ENCODE data around the gene CBLIF.
"Not testable (repeated sequence)": the region's sequence is repeated elsewhere in the genome, so short reads cannot be mapped to it uniquely, and the experiment has no call there.

The CBLIF gene

DNA sequence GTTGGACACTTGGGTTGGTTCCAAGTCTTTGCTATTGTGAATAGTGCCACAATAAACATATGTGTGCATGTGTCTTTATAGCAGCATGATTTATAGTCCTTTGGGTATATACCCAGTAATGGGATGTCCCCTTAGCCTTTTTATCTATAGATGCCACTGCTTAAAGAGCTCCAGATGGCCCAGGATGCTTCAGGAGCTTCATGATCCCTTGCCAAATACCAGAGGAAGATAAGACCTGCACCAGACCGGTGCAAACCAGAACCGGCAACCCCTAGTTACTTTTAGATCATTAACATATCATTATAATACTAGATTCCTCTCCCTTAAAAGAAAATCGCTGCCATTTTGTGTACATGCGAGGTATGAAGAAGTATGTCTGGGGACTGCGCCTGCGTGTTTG is 3.1 kb upstream of the CBLIF start:
- in situ Hi-C loops (cut with MboI; ENCODE audit: low sequenced_read_pairs): not testable (repeated sequence)

DNA sequence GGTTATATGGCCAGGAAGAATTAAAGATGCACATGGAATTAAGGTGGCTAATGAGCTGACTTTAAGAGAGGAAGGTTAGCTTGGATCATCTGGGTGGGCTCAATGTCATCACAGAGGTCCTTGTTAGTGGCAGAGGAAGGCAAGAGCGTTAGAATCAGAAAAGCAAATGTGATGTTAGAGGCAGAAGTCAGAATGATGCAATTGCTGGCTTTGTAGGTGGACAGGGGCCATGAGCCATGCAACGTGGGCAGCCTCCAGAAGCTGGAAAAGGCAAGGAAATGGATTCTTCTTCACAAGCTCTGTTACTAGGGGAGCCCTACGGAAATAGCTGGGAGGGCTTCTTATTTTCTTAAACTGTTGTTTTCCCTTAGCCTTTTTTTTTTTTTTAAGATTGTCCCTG is 2.3 kb upstream of the CBLIF start:
- in situ Hi-C loops (cut with MboI; ENCODE audit: low sequenced_read_pairs): no loop called here

DNA sequence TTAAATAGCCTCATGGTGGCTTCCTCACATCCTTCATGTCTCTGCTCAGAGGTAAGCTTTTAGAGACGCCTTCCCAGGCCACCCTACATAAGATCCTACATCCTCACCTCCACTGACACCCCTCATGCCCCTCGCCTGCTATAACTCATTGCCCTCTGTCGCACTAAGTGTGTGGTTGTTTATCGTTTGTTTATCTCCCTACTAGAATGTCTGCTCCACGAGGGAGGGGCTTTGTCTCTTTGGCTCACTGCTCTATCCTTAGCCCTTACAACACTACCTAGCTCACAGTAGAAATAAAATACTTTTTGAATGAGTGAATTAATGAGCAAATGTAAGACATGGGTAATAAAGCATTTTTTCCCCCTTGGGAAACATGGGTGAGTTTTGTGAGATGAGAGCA is 1.3 kb upstream of the CBLIF start:
- in situ Hi-C loops (cut with MboI; ENCODE audit: low sequenced_read_pairs): no loop called here

DNA sequence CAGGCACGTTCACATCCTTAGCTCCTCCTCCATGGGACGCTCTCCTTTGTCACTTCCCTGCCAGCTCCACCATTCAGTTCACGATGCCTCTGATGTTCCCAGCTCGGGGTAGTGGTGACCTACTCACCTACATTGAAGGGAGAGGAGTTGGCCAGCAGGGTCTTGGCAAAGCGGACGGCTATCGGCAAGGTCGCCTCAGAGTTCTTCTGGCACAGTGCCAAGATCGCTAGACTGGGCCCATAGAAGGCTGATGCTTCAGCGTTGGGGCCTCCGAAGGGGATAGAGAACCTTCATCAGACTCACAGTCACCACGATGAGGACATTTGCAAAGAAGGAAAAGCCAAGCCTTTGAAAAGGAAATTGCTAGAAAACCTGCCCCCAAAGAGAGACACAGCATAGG is 3.0 kb downstream of the CBLIF start:
- in situ Hi-C loops (cut with MboI; ENCODE audit: low sequenced_read_pairs): no loop called here

DNA sequence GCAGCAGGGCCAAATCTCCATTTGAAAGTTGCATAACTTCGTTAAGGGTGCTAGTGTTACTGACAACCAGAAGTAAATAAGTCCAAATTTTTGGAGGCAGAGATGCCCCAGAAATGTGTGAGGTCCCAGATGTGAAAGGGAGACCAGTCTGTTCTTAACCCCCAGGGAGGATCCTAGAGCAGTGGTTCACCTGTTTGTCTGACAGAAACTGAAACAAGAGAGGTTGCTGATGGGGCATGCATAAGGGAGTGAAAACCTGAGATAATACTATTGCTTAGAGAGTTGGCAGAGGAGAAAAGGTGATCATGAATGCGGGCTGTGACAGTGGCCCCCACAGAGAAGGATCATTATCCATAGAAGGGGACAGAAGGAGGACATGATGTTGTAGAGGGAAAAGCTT is 3.8 kb downstream of the CBLIF start:
- in situ Hi-C loops (cut with MboI; ENCODE audit: low sequenced_read_pairs): no loop called here

DNA sequence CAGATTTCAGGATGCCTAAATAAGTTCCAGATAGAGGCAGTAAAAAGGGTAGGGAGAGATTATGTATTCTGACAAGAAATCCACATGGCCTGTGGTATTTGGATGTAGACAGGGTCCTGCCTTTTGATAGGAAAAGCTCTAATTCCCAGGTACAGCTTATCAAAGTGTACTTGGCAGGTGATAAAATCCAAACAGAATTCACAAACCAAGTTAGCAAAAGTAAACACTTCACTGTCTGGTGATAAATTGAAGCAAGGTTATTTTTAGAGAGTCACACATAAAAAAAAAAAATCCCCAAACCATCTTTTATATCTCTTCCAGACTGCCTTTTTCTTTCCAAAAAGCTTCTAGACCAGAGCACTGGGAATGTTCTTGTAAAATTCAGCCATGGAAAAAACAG is 5.7 kb downstream of the CBLIF start:
- in situ Hi-C loops (cut with MboI; ENCODE audit: low sequenced_read_pairs): no loop called here

DNA sequence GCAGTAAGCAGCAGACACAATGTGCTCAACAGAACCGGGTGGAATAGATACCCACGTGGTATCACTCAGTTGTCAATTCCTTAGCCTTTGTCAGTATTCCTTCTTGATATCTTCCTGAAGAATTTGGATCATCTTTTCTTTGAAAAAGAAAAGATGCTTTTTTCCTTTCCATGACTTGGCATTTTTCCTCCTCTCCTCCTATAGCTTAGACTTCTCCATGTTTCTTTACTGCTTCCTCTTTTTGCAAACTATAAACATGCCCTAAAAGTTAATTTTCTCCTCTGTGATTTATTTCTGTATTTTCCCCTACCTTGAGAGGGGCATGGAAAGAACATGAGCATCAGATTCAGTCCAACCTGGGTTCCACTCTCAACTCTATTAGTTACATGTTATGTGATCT is 11.7 kb downstream of the CBLIF start:
- in situ Hi-C loops (cut with MboI; ENCODE audit: low sequenced_read_pairs): no loop called here

DNA sequence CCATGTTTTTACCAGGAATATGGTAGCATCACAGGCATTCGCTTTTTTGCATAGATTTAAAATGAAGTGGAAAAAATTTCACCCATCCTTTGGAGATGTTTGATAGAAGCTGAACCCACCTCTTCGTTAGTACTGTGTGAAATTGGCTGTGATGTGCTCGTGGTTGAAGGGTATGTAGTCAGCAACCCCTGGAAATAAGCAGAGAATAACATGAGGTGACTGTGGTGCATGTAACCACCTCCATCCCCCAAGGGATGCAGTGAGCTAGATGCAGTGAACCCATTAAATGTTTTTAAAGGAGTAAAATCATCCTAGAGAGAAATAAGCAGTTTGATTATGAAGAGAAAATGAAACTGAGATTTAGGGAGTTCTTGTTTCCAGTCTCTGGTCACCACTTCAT is 15.9 kb downstream of the CBLIF start:
- in situ Hi-C loops (cut with MboI; ENCODE audit: low sequenced_read_pairs): no loop called here

DNA sequence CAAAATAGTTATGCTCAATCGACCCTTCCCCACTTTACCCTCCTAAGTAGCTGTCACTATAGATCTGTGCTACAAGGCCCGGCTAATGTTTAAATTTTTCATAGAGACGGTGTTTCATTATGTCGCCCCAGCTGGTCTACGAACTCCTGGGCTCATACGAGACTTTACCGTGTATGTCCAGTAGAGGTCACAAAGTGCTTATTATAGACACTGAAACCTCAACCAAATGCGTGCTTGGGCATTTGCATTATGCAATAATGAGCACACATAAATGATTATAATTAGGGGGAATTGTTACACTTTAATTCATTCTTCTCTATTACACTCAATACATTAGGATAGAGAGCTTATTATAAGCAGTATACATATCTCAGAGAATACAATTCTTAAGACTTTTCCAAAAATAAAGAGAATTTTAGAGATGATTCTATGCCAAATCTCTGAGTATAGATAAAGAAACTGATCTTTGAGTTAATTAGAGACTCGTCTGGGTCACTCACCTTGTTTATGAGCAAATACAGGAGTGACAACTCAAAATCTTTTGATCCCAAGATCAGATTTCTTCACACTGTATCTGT is 22.2 kb downstream of the CBLIF start:
- in situ Hi-C loops (cut with MboI; ENCODE audit: low sequenced_read_pairs): no loop called here

DNA sequence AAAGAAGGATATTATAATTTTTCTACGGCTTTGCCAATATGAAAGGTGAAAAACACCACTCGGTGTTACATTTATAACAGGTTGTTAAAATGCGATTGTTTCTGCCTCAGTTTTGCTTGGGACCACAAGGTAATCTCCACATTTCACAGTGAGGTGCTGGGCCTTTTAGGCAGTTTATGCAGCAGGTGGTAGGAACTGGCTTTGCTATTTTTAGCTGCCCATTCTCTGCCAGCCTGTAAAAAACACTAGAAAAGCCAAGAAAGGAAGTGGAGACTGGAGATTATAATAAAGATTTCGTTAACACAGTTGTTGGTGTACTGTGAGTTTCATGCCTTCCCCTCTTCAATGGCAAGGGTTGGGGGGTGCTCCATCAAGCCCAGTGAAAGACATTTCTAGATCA is 26.7 kb downstream of the CBLIF start:
- in situ Hi-C loops (cut with MboI; ENCODE audit: low sequenced_read_pairs): no loop called here

DNA sequence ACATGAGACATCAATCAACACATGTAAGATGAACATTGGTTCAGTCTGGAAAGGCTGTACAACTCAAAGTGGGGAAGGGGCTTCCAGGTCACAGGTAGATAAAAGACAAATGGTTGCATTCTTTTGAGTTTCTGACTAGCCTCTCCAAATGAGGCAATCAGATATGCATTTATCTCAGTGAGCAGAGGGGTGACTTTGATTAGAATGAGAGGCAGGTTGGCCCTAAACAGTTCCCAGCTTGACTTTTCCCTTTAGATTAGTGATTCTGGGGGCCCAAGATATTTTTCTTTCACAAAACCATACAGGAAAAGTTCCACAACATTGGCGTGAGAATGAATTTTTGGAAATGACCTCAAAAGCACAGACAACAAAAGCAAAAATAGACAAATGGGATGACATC is 28.9 kb downstream of the CBLIF start:
- in situ Hi-C loops (cut with MboI; ENCODE audit: low sequenced_read_pairs): not testable (repeated sequence)

DNA sequence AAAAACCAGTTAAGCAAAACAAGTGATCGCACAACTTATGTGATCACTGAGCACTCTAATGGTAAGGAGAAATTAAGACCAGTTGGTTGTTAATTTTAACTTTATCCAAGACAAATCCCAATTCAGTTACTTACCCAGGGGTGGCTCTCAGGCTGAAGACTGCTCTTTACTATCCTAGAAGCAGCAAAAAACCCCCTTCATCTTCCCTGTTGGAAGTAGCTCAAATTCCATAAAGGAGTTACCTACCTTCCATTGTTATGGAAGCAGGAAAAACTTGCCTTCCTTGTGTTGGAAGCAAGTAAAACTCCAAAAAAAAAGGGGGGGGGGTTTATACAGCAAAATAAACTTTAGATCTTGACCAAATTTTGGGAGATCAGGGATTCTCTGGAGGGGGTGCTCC is 29.5 kb downstream of the CBLIF start:
- in situ Hi-C loops (cut with MboI; ENCODE audit: low sequenced_read_pairs): no loop called here

DNA sequence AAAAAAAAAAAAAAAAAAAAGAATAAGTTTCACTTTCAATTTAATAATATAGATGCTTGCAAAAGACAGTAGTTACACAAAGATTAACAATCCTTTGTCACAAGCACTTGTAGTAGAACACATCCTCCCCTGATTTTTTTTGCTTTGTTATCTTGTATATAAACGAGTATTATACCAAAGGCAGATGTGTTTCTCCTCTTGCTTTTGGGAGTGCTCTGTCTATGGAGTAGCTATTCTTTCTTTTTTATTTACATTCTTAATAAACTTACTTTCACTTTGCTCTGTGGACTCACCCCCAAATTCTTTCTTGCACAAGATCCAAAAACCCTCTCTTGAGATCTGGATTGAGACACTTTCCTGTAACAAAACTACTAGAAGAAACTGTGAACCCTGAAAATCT is 31.3 kb downstream of the CBLIF start:
- in situ Hi-C loops (cut with MboI; ENCODE audit: low sequenced_read_pairs): no loop called here

DNA sequence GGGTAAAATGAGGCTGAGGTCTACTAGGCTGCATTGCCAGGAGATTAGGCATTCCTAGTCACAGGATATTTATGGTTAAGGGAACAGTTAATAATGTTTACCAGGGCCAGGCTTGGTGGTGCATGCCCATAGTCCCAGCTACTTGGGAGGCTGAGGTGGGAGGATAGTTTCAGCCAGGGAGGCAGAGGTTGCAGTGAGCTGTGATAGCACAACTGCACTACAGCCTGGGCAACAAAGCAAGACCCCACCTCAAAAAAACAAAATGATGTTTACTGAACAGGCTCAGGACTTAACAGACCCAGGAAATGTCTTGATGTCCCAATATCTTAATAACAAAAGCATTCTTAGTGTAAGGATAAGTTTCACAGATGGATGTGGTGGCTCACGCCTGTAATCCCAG is 31.9 kb downstream of the CBLIF start:
- in situ Hi-C loops (cut with MboI; ENCODE audit: low sequenced_read_pairs): no loop called here

DNA sequence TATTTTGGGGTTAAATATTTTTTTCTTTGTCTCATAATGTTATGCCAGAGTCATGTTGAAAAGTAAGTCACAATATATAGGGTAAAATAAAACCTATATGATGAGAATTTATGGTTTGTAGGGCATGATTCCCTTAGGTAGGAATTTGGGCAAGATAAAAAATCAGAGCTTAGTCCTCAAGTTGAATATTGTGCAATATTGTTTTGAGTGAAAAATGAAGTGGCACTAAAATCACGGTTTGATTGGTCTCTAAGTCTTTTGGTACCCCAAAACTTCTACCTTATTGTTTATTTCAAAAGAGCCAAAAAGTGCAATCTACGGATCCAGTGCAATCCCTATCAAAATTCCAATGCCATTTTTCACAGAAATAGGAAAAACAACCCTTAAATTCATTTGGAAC is 33.1 kb downstream of the CBLIF start:
- in situ Hi-C loops (cut with MboI; ENCODE audit: low sequenced_read_pairs): no loop called here

DNA sequence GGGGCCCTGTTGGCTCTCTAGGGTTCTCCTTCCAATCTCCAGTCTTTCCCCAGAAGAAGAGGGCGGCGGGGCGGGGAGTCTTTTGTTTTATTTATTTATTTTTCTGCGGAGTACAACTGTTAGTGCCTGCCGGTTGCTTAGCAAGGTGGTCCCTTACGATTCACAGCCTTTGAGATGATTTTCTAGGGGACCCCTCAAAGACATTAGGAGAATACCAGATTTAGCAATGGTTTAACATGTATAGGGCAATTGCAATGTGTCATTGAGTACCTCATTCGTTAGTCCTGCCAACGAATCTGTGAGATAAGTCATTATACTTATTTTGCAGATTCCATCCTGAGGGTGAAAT is 34.4 kb downstream of the CBLIF start:
- in situ Hi-C loops (cut with MboI; ENCODE audit: low sequenced_read_pairs): no loop called here

DNA sequence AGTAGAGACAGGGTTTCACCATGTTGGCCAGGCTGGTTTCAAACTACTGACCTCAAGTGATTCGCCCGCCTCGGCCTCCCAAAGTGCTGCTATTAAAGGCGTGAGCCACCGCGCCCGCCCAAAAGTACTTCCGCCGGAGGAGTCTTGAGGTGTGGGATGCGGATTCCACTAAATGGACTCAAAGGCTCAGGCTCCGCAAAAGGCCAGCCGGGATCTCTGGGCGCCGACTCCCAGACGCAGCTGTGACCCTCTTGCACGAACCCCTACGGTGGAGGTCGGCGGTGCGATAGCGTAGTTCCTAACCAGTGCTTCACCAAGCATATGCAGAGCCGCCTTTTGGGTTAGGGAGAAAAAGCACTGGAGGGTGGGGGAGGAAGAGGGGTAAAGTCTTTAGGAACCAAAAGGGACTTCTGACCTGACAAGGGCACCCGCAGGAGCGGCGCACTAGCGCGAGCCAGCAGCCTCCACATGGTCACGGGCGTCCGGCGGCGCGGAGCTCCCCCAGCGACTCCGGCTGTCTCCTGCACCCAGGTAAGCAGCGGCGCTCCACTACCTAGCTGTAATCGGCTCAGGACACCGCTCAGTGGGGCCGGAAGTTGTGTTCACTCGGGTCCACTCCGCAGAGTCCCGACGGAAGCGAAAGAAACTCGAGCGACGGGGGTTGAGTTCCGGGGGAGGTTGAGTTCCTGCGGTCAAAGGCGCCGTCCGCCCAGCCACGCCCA is 34.9 kb downstream of the CBLIF start, which contains the start of gene MRPL16:
MRPL16 (minus strand) TSS at position 590 of the 722 bp plus-strand sequence; CDS start at position 470, 120 bp downstream.
- in situ Hi-C loops (cut with MboI; ENCODE audit: low sequenced_read_pairs): no loop called here

DNA sequence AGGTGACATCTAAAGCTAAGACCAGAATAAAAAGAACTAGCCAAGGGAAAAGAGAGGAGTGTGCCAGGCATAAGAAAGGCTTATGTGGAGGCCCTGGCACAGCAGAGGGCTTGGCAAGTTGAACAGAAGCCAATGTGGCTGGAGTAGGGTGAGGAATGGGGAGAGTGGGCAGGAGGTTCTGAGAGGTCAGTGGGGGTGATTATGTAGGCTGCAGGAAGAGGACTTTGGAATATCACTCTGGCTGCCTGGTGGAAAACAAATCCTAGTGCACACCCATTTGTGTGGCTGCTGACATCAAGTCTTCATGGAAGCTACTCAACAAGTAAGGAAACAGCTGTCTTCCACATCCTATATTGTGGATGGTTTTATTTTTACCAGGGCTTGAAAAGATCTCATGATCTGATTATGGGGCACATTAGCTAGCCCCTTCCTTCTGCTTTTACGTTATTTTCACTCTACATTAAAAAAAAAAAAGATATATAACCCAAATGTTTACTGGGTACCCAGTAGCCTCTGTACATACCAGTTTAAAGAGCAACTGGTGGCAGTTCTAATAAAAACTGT is 38.2 kb downstream of the CBLIF start:
- in situ Hi-C loops (cut with MboI; ENCODE audit: low sequenced_read_pairs): no loop called here

DNA sequence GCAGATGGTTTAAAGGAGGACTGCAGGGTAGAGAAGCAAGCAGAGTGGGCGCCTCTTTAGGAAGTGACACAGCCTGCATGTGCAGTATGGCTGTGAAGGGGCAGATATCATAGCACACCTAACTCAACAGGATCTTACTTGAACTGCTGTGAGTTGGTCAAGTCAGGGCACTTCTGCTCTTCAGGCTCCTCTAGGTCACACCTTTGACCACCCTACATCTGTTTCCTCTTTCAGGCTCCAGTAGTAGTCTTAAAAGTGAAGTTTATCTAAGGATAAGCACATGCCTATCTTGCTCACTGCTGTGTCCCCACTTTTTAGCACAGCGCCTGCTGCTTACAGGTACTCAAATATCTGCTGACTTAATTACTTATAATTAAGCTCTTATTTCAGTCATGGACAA is 41.2 kb downstream of the CBLIF start:
- in situ Hi-C loops (cut with MboI; ENCODE audit: low sequenced_read_pairs): no loop called here

DNA sequence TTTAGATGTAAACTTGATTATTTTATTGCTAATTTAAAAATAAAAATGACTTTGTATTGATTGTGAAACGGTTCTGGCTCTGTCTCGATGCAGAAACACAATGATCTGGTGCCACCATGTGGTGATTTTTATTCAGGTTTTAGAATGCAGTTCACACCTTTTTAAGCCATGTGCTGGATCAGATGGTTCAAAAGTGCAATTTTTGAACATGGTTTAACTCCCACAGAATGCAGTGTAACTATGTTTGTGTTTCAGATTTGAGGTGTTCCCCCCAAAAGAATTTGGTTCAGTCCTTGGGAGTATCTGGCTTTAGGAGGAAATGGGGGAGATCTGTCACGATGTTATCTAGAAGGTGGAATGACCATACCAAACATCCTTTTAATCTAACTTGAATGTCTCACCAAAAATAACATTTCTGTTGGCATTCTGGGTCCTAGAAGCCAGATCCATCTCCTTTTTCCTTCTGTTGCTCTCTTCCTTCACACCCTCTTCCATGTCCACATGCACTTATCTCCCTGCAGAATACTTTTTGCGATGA is 42.6 kb downstream of the CBLIF start:
- in situ Hi-C loops (cut with MboI; ENCODE audit: low sequenced_read_pairs): no loop called here

DNA sequence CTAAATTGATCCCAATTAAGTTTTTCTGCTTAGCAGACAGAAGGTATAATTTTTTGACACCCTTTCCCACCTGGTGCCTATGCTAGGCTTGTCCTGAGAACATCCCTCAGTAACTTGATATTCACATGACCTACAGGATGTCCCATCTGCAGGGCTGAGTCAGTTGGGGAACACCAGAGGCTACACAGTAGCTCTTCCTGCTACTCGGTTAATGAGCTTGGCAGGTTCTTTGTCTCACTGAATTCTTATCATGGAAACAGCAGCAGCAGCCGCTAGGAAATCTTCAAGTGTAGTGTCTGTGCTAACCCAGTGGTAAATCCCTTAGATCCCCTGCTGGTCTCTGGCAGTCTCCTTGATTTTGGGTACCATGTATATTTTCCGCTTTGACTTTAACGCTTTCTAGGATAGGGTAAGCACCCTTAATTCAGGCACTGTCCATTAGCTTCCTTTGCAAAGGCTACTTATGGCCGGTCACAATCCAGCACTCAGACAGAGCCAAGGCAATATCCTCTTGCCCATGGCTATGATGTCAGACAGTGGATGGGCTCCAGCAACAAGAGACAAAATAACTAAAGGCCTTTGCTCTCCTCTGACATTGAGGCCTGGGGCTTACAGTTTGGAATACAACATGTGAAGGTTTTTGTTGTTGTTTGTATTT is 43.2 kb downstream of the CBLIF start:
- in situ Hi-C loops (cut with MboI; ENCODE audit: low sequenced_read_pairs): no loop called here

DNA sequence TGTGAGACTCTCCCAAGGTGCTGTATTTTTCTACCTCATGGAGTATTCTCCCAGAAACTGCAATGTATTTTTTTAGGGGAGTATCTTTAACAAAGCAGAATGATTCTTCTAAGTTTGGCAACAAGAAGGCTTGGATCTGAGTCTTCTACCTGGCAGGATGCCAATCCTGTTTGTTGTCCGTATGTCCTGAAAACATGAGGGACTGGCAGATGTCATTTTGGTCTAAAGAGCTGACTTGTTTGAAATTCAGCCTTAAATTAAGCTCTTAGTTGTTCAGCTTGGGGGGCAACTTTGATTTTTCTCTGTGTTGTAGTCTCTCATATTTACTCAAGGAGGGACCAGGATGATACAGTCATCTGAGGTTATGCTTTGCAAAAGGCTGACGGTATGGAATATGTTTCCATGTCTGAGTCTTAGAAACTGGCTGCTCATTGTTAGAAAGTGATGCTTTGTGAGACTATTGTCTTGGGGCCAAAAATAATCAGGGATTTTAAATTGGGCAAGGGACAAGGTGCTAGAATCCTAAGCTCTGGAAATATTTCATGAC is 44.1 kb downstream of the CBLIF start:
- in situ Hi-C loops (cut with MboI; ENCODE audit: low sequenced_read_pairs): no loop called here

Measured in hTERT RPE-1 (cell line).